Neuron (in vitro differentiated cells): ENCODE results near the gene ZCCHC2.

Experiments
- H2AFZ ChIP-seq: one replicate; pipeline ENCODE4 v1.6.1; 2013; ENCODE audit warnings: low read depth, mild to moderate bottlenecking, inconsistent platforms, low read length, moderate library complexity
- H3K27me3 ChIP-seq: one replicate; pipeline ENCODE4 v1.6.1; 2013; ENCODE audit warnings: low read length; ENCODE audit not compliant: insufficient read depth
- H3K36me3 ChIP-seq: one replicate; pipeline ENCODE4 v1.6.1; 2013; ENCODE audit warnings: low read length; ENCODE audit not compliant: insufficient read depth
- H3K4me1 ChIP-seq: one replicate; pipeline ENCODE4 v1.6.1; 2013; ENCODE audit warnings: low read length; ENCODE audit not compliant: insufficient read depth
- H3K4me3 ChIP-seq: 2 replicates; pipeline ENCODE4 v1.5.1; 2013; ENCODE audit warnings: mild to moderate bottlenecking, low read length, moderate library complexity
- H3K9me3 ChIP-seq: one replicate; pipeline ENCODE4 v1.6.1; 2013; ENCODE audit warnings: low read length

Gene ZCCHC2

DNA sequence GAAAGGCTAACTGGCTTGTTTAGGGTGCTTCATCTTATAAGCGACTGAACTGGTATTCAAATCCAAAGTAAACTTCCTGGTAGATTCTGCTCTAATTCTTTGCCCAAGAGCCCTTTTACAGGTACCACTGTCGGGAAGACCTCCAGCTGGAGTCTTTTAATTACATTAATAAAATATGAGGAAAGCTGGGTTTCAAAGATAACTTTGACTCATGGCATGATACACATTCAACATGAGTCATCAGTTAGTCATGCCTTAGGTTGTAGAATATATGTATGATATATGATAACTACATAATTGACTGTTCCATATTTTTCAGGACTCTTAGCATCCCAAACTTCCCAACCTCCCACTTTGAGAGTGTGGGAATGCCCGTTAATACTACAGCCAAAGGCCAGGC is 32.3 kb downstream of the ZCCHC2 start:
- Histone ChIP-seq H3K36me3 (peaks cover 32% of the 10 kb centered on the region), H3K27me3 (no peaks in the 10 kb centered on the region), H2AFZ (no peak overlapping the region)

GRCh38 chr18:62556397-62556796 is 33.6 kb downstream of the ZCCHC2 start:
- Histone ChIP-seq H3K27me3 (no peaks in the 10 kb centered on the region), H3K4me1 (no peaks in the 10 kb centered on the region), H3K9me3 (no peaks in the 10 kb centered on the region), H2AFZ (no peak overlapping the region), H3K36me3 (peaks cover 21% of the 10 kb centered on the region), H3K4me3 (no peak overlapping the region)

More for the DNA sequence above, 32.3 kb downstream of the ZCCHC2 start:
- Histone ChIP-seq H3K4me3 (no peak overlapping the region), H3K9me3 (no peaks in the 10 kb centered on the region), H3K4me1 (no peaks in the 10 kb centered on the region)

DNA sequence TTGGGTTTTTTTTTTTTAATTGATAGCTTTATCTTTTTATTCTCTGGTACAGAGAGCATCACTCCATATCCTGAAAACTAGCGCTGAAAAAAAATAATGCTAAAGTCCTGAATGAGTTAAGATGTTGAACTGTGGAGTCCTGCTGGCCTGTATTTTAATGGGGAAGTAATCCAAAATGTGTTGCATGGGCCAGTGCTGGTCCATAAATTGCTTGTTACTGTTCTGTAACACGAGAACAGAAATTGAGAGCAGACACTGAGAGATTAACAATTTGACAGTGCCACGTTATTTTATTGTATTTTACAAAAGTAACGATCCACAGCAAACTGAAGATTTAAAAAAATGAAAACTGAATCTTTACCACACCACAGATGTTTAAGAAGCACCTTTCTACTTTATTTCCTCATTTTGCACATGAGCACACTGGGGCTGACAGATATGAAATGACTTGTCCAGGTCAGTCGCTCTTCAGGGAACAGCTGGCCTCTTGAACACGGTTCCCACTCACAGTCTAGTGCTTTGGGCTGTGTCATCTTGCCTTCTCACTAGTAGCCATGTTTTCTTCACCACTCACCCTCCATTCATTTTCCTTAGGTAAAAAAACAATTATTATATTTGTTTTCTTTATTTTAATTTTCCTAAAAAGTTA is 35.3 kb downstream of the ZCCHC2 start:
- no peaks in the 10 kb centered on the region for H3K4me1 ChIP-seq
- H3K27me3 ChIP-seq, result no peaks in the 10 kb centered on the region
- H3K9me3 ChIP-seq, result no peaks in the 10 kb centered on the region
- H2AFZ ChIP-seq, result no peak overlapping the region
- peaks cover 17% of the 10 kb centered on the region for H3K36me3 ChIP-seq
- no peak overlapping the region for H3K4me3 ChIP-seq

- Histone ChIP-seq H3K4me1 (no peaks in the 10 kb centered on the region), H3K36me3 (peaks cover 14% of the 10 kb centered on the region)
These were observed 41.2 kb downstream of the ZCCHC2 start for GRCh38 chr18:62564044-62564443.

DNA sequence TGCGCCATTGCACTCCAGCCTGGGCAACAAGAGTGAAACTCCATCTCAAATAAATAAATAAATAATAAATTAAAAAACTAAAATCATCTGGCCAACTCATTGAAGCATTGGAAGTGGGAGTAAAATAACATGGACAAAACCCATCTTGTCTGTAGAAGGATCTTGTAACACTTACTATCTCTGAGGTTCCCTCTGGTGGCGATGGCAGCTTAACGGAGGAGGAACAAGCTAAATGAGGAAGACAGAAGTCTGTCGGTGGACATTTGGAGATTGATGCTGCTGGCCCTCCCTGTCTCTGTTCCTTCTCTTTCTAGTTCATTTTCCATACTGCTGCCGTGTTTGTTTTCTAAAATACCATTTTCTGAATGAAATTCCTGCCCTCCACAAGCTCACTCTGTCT is 43.4 kb downstream of the ZCCHC2 start:
- H3K36me3 ChIP-seq, result peaks cover 23% of the 10 kb centered on the region

More at GRCh38 chr18:62564044-62564443, 41.2 kb downstream of the ZCCHC2 start:
- H3K9me3 ChIP-seq, result no peaks in the 10 kb centered on the region
- no peaks in the 10 kb centered on the region for H3K27me3 ChIP-seq
- no peak overlapping the region for H3K4me3 ChIP-seq
- no peak overlapping the region for H2AFZ ChIP-seq

DNA sequence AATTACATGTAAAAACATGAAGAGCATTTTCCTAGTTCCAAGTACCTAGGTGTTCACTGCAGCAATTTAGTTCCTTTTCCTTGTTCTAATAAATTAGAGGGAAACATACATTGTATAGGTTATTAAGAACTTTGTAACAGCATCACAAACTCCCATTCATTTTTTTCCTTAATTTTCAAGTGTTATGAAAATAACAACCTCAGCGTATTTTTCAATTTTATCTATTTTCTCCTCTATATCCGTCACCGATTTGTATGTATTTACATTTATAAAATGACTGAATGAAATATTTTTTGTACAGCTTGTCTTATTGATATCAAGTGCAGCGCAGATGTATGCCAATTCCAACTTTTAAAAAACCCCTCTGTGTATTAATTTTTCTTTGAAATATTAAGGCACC is 44.0 kb downstream of the ZCCHC2 start:
- Histone ChIP-seq H3K9me3 (peaks cover 13% of the 10 kb centered on the region), H3K4me1 (no peaks in the 10 kb centered on the region), H3K27me3 (no peaks in the 10 kb centered on the region), H3K36me3 (peaks cover 23% of the 10 kb centered on the region), H2AFZ (no peak overlapping the region), H3K4me3 (no peak overlapping the region)

More for the DNA sequence above, 43.4 kb downstream of the ZCCHC2 start:
- H2AFZ ChIP-seq, result no peak overlapping the region
- no peaks in the 10 kb centered on the region for H3K4me1 ChIP-seq
- peaks cover 12% of the 10 kb centered on the region for H3K9me3 ChIP-seq
- H3K27me3 ChIP-seq, result no peaks in the 10 kb centered on the region
- H3K4me3 ChIP-seq, result no peak overlapping the region

GRCh38 chr18:62569081-62569655 is 46.3 kb downstream of the ZCCHC2 start:
- Histone ChIP-seq H3K27me3 (no peaks in the 10 kb centered on the region), H3K4me3 (no peak overlapping the region), H2AFZ (no peak overlapping the region), H3K9me3 (peaks cover 13% of the 10 kb centered on the region), H3K36me3 (peaks cover 22% of the 10 kb centered on the region), H3K4me1 (no peaks in the 10 kb centered on the region)

DNA sequence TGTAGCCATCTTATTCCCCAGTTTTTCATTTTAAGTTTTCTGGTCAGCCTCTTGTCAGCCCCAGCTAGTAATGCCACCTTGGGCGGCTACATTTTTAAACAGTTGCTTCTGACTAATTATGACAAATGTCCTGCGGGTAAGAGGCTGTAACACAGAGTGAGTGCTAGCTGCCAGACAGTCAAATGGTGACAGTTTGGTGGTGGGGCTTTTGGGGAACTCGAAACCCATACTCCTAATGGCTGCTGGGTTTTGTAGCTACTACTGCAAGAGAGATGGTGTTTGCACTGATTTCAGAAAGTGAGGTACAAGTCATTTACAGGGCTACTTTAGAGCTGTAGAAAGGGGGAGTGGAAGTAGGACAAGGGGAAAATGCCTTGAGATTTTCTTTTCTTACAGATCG is 48.2 kb downstream of the ZCCHC2 start:
- peaks cover 26% of the 10 kb centered on the region for H3K36me3 ChIP-seq
- H2AFZ ChIP-seq, result no peak overlapping the region
- no peaks in the 10 kb centered on the region for H3K27me3 ChIP-seq
- H3K9me3 ChIP-seq, result peaks cover 13% of the 10 kb centered on the region
- no peaks in the 10 kb centered on the region for H3K4me1 ChIP-seq
- no peak overlapping the region for H3K4me3 ChIP-seq

GRCh38 chr18:62571648-62572047 is 48.8 kb downstream of the ZCCHC2 start:
- Histone ChIP-seq H3K27me3 (no peaks in the 10 kb centered on the region), H3K36me3 (peaks cover 26% of the 10 kb centered on the region)

GRCh38 chr18:62572456-62572855 is 49.6 kb downstream of the ZCCHC2 start:
- no peaks in the 10 kb centered on the region for H3K27me3 ChIP-seq
- no peak overlapping the region for H3K4me3 ChIP-seq
- no peak overlapping the region for H2AFZ ChIP-seq
- H3K36me3 ChIP-seq, result peaks cover 26% of the 10 kb centered on the region
- no peaks in the 10 kb centered on the region for H3K4me1 ChIP-seq
- peaks cover 13% of the 10 kb centered on the region for H3K9me3 ChIP-seq

More at GRCh38 chr18:62571648-62572047, 48.8 kb downstream of the ZCCHC2 start:
- Histone ChIP-seq H3K4me3 (no peak overlapping the region), H3K4me1 (no peaks in the 10 kb centered on the region), H2AFZ (no peak overlapping the region), H3K9me3 (peaks cover 13% of the 10 kb centered on the region)

GRCh38 chr18:62574776-62575175 is 52.0 kb downstream of the ZCCHC2 start:
- Histone ChIP-seq H3K36me3 (peaks cover 26% of the 10 kb centered on the region), H3K9me3 (peaks cover 13% of the 10 kb centered on the region), H3K27me3 (no peaks in the 10 kb centered on the region), H3K4me3 (no peak overlapping the region), H3K4me1 (no peaks in the 10 kb centered on the region), H2AFZ (no peak overlapping the region)

DNA sequence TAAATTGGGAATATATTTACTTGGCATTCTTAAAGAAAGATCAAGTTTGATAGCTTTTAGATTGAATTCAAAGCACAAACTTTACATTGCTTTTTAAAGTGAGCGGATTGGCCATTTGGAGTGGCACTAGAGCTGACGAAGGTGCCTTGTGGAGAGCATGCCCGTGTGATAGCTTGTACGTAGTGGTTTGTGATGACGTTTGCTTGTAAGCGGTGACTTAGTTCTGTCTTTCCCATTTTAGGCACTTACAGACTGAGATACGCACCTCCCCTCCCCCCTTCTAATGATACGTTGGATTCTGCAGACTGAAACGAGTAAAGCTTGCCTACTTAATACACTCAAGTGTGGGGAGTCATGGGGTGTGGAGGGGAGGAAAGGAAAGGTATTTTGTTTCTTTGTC is 53.4 kb downstream of the ZCCHC2 start:
- H2AFZ ChIP-seq, result no peak overlapping the region
- H3K27me3 ChIP-seq, result no peaks in the 10 kb centered on the region
- peaks cover 17% of the 10 kb centered on the region for H3K36me3 ChIP-seq
- no peaks in the 10 kb centered on the region for H3K4me1 ChIP-seq
- no peak overlapping the region for H3K4me3 ChIP-seq
- peaks cover 2% of the 10 kb centered on the region for H3K9me3 ChIP-seq

DNA sequence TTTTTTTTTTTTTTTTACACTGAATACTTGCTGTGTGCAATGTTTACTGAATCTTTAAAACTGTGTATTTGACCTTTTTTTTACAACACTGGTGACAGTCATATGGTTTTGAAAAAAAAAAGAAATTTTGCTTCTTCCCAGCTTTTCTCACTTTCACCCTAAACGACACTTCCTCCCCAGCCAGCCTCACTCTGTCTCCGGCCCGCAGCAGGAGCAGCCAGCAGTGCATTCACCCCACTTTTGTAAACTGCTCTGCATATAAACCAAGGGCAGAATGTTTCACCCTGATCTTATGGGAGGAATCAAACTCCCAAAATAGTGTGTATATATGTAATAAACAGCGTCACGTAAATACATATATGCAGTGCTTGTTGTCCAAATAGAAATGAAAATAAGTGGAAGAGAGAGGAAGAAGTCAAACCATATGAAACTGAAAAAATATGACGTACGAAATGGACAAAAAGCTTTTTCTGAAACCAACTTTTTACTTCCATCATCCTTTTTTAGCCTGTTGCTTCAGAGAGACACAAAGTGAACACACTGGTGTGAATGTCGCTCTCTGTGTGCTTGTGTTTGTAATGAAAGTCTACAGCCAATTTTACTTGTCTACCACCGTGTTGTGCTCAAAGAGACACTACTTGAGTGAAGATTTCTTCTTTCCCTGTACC is 54.2 kb downstream of the ZCCHC2 start:
- no peaks in the 10 kb centered on the region for H3K4me1 ChIP-seq
- H3K9me3 ChIP-seq, result peaks cover 2% of the 10 kb centered on the region
- H3K4me3 ChIP-seq, result no peak overlapping the region
- H3K36me3 ChIP-seq, result peaks cover 17% of the 10 kb centered on the region
- H2AFZ ChIP-seq, result no peak overlapping the region
- no peaks in the 10 kb centered on the region for H3K27me3 ChIP-seq
